SK-N-SH (cell line): Measurements from ENCODE around the gene RBM33.

Experiments used
- EP300 ChIP-seq, 2 experiments: IDR thresholded peaks; 2 replicates each; pipeline versions ENCODE4 v1.4.0 to v1.6.1; 2012; ENCODE audit warnings: borderline replicate concordance in 1 of 2, low read depth in 1 of 2, low read length in 1 of 2
- GABPA ChIP-seq: IDR thresholded peaks from 2 replicates; pipeline ENCODE4 v1.4.0; 2012; ENCODE audit warnings: low read depth, mild to moderate bottlenecking
- POLR2AphosphoS5 ChIP-seq: IDR thresholded peaks from 2 replicates; pipeline ENCODE4 v1.6.1; 2012; ENCODE audit warnings: low read depth, low read length
- SIN3A ChIP-seq: IDR thresholded peaks from 2 replicates; pipeline ENCODE4 v1.6.1; 2012; ENCODE audit warnings: low read depth, mild to moderate bottlenecking, low read length, moderate library complexity, borderline replicate concordance
- TAF1 ChIP-seq: IDR thresholded peaks from 2 replicates; pipeline ENCODE4 v1.6.1; 2012; ENCODE audit warnings: low read depth, mild to moderate bottlenecking, low read length, moderate library complexity, borderline replicate concordance
- TCF12 ChIP-seq: IDR thresholded peaks from 2 replicates; pipeline ENCODE4 v1.4.0; 2012
- TEAD4 ChIP-seq: IDR thresholded peaks from 2 replicates; pipeline ENCODE4 v1.4.0; 2012; ENCODE audit warnings: mild to moderate bottlenecking, borderline replicate concordance; ENCODE audit not compliant: insufficient read depth
- TF ChIP-seq, protein P1 (sequence below): fragments of 200-600 bp; sonication (generic); IDR thresholded peaks from 2 replicates; pipeline ENCODE4 v1.6.1; 2017; ENCODE audit warnings: antibody characterized with exemption, mild to moderate bottlenecking, moderate library complexity

DNA sequence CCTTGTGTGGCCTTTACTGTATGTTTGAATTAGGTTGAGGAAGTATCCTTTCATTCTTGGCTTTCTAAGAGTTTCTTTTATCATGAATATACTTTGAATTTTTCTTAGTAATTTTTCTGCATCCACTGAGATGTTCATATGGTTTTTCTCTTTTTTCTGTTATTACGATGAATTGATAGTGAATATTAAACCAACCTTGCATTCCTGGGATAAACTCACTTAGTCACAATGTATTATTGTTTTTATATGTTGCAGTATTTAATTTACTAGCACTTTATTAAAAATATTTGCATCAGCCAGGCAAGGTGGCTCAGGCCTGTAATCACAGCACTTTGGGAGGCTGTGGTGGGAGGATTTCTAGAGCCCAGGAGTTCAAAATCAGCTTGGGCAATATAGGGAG, 15.3 kb upstream of the RBM33 start:
- TF ChIP-seq TAF1 = no peak
- no peak for TF ChIP-seq POLR2AphosphoS5
- TF ChIP-seq EP300 (IDR thresholded peaks at IDR 0.05; ENCODE audit: borderline replicate concordance in 1 of 2, low read depth in 1 of 2, low read length in 1 of 2) = no peak
- no peak for TF ChIP-seq TEAD4
- no peak for TF ChIP-seq SIN3A
- TF ChIP-seq, protein P1, sequence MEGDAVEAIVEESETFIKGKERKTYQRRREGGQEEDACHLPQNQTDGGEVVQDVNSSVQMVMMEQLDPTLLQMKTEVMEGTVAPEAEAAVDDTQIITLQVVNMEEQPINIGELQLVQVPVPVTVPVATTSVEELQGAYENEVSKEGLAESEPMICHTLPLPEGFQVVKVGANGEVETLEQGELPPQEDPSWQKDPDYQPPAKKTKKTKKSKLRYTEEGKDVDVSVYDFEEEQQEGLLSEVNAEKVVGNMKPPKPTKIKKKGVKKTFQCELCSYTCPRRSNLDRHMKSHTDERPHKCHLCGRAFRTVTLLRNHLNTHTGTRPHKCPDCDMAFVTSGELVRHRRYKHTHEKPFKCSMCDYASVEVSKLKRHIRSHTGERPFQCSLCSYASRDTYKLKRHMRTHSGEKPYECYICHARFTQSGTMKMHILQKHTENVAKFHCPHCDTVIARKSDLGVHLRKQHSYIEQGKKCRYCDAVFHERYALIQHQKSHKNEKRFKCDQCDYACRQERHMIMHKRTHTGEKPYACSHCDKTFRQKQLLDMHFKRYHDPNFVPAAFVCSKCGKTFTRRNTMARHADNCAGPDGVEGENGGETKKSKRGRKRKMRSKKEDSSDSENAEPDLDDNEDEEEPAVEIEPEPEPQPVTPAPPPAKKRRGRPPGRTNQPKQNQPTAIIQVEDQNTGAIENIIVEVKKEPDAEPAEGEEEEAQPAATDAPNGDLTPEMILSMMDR = no peak
- no peak for TF ChIP-seq GABPA
- TF ChIP-seq TCF12 = no peak
